HepG2 (cell line): ENCODE data around the gene ACTG2. TPM values are rescaled to one million over a fixed set of nuclear protein-coding genes. Genes with fewer than 3 reads are reported as not detected.

ENCODE experiments used
- ATAC-seq: fragments of 200-7000 bp; cut with Tn5 transposase; 3 replicates; pipeline ENCODE4 v1.9.1; 2020; ENCODE audit warnings: mild to moderate bottlenecking, moderate library complexity
- BruUV-seq: library from RNA; stranded (reverse); fragments of 400-500 nt; replicated peaks from 2 replicates; lab custom pipeline; 2021; lab: Mats Ljungman, UMichigan
- CTCF ChIA-PET: fragments of 300-600 bp; formaldehyde crosslinking; extraction: SDS; loops from one replicate; lab custom pipeline; 2021; ENCODE audit warnings: low total read pairs, inconsistent platforms, low intra/inter-chr PET ratio; lab: Yijun Ruan, JAX
- POLR2A ChIA-PET: fragments of 350-600 bp; sonication (Branson Sonifier 250); formaldehyde crosslinking; loops from one replicate; lab custom pipeline; 2020; ENCODE audit warnings: antibody characterized with exemption, inconsistent platforms; lab: Yijun Ruan, JAX
- DNase-seq: peaks from one replicate; pipeline ENCODE4 v3.0.0-alpha.2; 2015; ENCODE audit warnings: low spot score
- FAIRE-seq: peaks from 3 replicates; lab custom pipeline; 2011; peaks lifted over from hg19 to GRCh38; lab: Jason Lieb, UNC
- H2AFZ ChIP-seq: one replicate; pipeline ENCODE4 v1.6.1; 2011; ENCODE audit warnings: low read length, inconsistent platforms
- H3K27ac ChIP-seq: fragments of 300-600 bp; 3 replicates; pipeline ENCODE4 v1.8.0; 2011; ENCODE audit warnings: mixed run types, mild to moderate bottlenecking, mixed read lengths, low read length, inconsistent platforms; ENCODE audit not compliant: insufficient read depth; ENCODE audit errors: extremely low read length
- H3K27me3 ChIP-seq, 2 experiments: fragments of 200-600 bp in 1 of 2; 2 replicates in 1 of 2; 3 replicates in 1 of 2; pipeline versions ENCODE4 v1.6.0 to v1.8.0; 2011; ENCODE audit warnings: low read length in 2 of 2, mild to moderate bottlenecking in 2 of 2, moderate library complexity in 2 of 2, inconsistent platforms in 1 of 2; ENCODE audit not compliant: insufficient read depth in 2 of 2, control insufficient read depth in 1 of 2
- H3K36me3 ChIP-seq, 2 experiments: fragments of 200-600 bp in 1 of 2; replicated peaks in 1 of 2; 2 replicates in 1 of 2; 3 replicates in 1 of 2; pipeline versions ENCODE4 v1.5.1 to v1.8.0; 2011; ENCODE audit warnings: low read length in 2 of 2, inconsistent platforms in 1 of 2; ENCODE audit not compliant: insufficient read depth in 2 of 2, control insufficient read depth in 1 of 2
- H3K4me1 ChIP-seq: 2 replicates; pipeline ENCODE4 v1.5.1; 2012; ENCODE audit warnings: low read length, inconsistent platforms; ENCODE audit not compliant: insufficient read depth
- H3K4me2 ChIP-seq: 2 replicates; pipeline ENCODE4 v1.6.0; 2011; ENCODE audit warnings: low read depth, low read length, inconsistent platforms
- H3K4me3 ChIP-seq, 3 experiments: fragments of 200-600 bp in 1 of 3; sonication (generic), shearing (Covaris generic) in 1 of 3; replicated peaks in 1 of 3; 2 replicates each; pipeline ENCODE4 v1.5.1; 2011 to 2016; ENCODE audit warnings: low read length in 3 of 3, inconsistent platforms in 2 of 3, low read depth in 2 of 3, mild to moderate bottlenecking in 2 of 3, control low read depth in 1 of 3, mixed read lengths in 1 of 3; ENCODE audit not compliant: insufficient read depth in 1 of 3
- H3K79me2 ChIP-seq: one replicate; pipeline ENCODE4 v1.6.1; 2011; ENCODE audit warnings: low read length, inconsistent platforms; ENCODE audit not compliant: insufficient read depth
- H3K9ac ChIP-seq: 2 replicates; pipeline ENCODE4 v1.6.0; 2011; ENCODE audit warnings: mild to moderate bottlenecking, low read depth, low read length, inconsistent platforms; ENCODE audit not compliant: insufficient read depth
- H3K9me3 ChIP-seq: 2 replicates; pipeline ENCODE4 v1.5.1; 2012; ENCODE audit warnings: mild to moderate bottlenecking, low read length
- H4K20me1 ChIP-seq: 2 replicates; pipeline ENCODE4 v1.6.0; 2011; ENCODE audit warnings: inconsistent platforms, mild to moderate bottlenecking, low read length, moderate library complexity; ENCODE audit not compliant: insufficient read depth
- MAFK ChIP-seq, 2 experiments: IDR thresholded peaks in 1 of 2; conservative IDR thresholded peaks in 1 of 2; 2 replicates each; pipeline ENCODE4 v1.6.1; 2011; ENCODE audit warnings: improper control_type of control experiment in 2 of 2, low read length in 2 of 2
- NR2F6 ChIP-seq, 2 experiments: IDR thresholded peaks; 2 replicates each; pipeline ENCODE4 v1.6.1; 2016; ENCODE audit warnings: antibody characterized with exemption in 1 of 2, mild to moderate bottlenecking in 1 of 2
- TP53 ChIP-seq: sonication (generic); formaldehyde crosslinking; conservative IDR thresholded peaks from 2 replicates; pipeline ENCODE4 v1.4.0; 2020; ENCODE audit warnings: missing genetic modification reagents
- ZFP1 ChIP-seq: IDR thresholded peaks from 2 replicates; pipeline ENCODE4 v1.6.1; 2016
- ZMYM4 ChIP-seq: sonication (generic); formaldehyde crosslinking; IDR thresholded peaks from 2 replicates; pipeline ENCODE4 v1.8.1; 2023; ENCODE audit warnings: mild to moderate bottlenecking, missing genetic modification reagents
- ZNF121 ChIP-seq: sonication (generic); formaldehyde crosslinking; IDR thresholded peaks from 2 replicates; pipeline ENCODE4 v1.5.0; 2020; ENCODE audit warnings: mild to moderate bottlenecking, missing genetic modification reagents
- ZNF678 ChIP-seq: sonication (generic); formaldehyde crosslinking; IDR thresholded peaks from 2 replicates; pipeline ENCODE4 v1.4.0; 2020; ENCODE audit warnings: mild to moderate bottlenecking, missing genetic modification reagents
- WGBS: methylation state at CpG from one replicate; pipeline ENCODE4 v1.1.6; 2017; ENCODE audit warnings: low lambda C conversion rate; 5-methylcytosine and 5-hydroxymethylcytosine counted together
- in situ Hi-C: cut with HindIII; loops from 2 replicates; pipeline ENCODE4 v1.10.0; 2017; ENCODE audit warnings: low pct_unique_long_range_greater_than_20kb; ENCODE audit not compliant: extremely low pct_ligation_motif_present
- intact Hi-C: fragments of 100-400 bp; cut with micrococcal nuclease; formaldehyde crosslinking; loops from one replicate; pipeline ENCODE4 v1.10.0; 2022; ENCODE audit not compliant: unreplicated experiment
- polyA plus RNA-seq, 8 experiments: library from polyadenylated mRNA; depleted of rRNA in 3 of 8; stranded (reverse) in 7 of 8; unstranded in 1 of 8; fragments of >200 nt; fragmentation: Illumina TruSeq in 4 of 8; extraction: Trizol in 4 of 8; gene quantifications; 2 replicates each; pipeline versions ENCODE4 v1.2.1 to v1.2.3, GENCODE V29; 2011 to 2016; ENCODE audit warnings: low read depth in 4 of 8, missing spikeins in 1 of 8, mixed read lengths in 1 of 8; ENCODE audit not compliant: insufficient read depth in 1 of 8
- total RNA-seq, 5 experiments: library from RNA; depleted of rRNA; stranded (reverse); fragments of >200 nt; fragmentation: Illumina TruSeq; extraction: Trizol; gene quantifications; 2 replicates each; pipeline ENCODE4 v1.2.3, GENCODE V29; 2016; ENCODE audit warnings: low read depth in 1 of 5
- TF ChIP-seq, protein P1 (sequence below): sonication (generic); formaldehyde crosslinking; IDR thresholded peaks from 2 replicates; pipeline ENCODE4 v1.5.0; 2020; ENCODE audit warnings: missing genetic modification reagents, mild to moderate bottlenecking, borderline replicate concordance
- TF ChIP-seq, protein P2 (sequence below): sonication (generic); formaldehyde crosslinking; IDR thresholded peaks from 2 replicates; pipeline ENCODE4 v1.4.0; 2020; ENCODE audit warnings: missing genetic modification reagents

Gene ACTG2
- total and polyA plus RNA-seq, 2 of the 13 experiments (the other 11 are each of a cell fraction or from before 2014, with no cell fraction given), result 0.13 TPM; not detected in 1

DNA sequence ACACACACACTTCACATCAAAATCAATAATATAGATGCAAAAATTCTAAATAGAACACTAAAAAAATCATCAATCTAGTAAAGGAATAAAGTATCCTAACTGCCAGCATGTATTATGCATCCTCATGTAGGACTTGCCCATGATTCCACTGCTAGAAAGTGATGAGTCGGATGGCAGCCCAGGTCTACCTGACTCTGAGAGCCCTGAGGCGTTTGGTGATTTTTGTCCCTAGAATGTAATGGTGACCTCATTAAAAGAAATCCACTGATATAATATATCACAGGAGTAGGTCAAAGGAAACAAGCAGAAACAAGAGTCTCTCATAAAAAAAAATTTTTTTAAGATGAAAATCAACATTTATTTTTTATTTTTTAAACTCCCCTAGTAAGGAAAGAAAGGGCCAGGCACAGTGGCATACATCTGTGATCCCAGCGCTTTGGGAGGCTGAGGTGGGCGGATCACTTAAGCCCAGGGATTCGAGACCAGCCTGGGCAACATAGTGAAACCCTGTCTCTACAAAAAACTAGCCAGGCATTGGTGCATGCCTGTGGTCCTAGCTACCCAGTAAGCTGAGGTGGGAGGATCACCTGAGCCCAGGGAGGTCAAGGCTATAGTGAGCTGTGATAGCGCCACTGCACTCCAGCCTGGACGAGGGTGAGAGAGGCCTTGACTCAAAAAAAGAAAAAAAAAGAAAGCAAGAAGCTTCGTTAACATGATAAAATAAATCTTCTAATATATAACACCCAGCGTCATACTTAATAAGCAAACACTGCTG lies 24.4 kb upstream of the ACTG2 start:
- in situ Hi-C loops (no loop called here), intact Hi-C loops (no loop called here)
- FAIRE-seq (no peak), ATAC-seq (peak; percentile 78), DNase-seq (no peak)
- 79% methylated on average over 9 of the region's 9 CpGs for WGBS
- POLR2A ChIA-PET, result interaction anchor here (1.1 kb wide), 1 partner anchor 26 kb away, joined by 3 read pairs; no protein-coding TSS in a partner anchor
- Histone ChIP-seq H2AFZ (no peak overlapping the region), H3K4me2 (no peak overlapping the region), H4K20me1 (no peaks in the 10 kb centered on the region), H3K4me1 (no peaks in the 10 kb centered on the region), H3K9ac (no peak overlapping the region), H3K27ac (no peak overlapping the region), H3K27me3 (no peaks in the 10 kb centered on the region), H3K9me3 (no peaks in the 10 kb centered on the region), H3K36me3 (peaks cover 4 to 16% of the 10 kb centered on the region in 2 experiments), H3K79me2 (no peaks in the 10 kb centered on the region), H3K4me3 (no peak overlapping the region)
- peak; percentile 54; the same call in 1 of the 2 replicates for TF ChIP-seq ZMYM4
- peak; percentile 31; the same call in 1 of the 2 replicates for TF ChIP-seq ZNF121 (CRISPR knock-in tag)
- no peak for TF ChIP-seq ZFP1 (CRISPR knock-in tag)
- TF ChIP-seq NR2F6 (IDR thresholded peaks at IDR 0.05), result 0 out of 2 replicates have a peak, but pooled peaks have one; percentile 21
- TF ChIP-seq NR2F6 (CRISPR knock-in tag; IDR thresholded peaks at IDR 0.05), result peak; percentile 65; the same call in 1 of the 2 replicates
- TF ChIP-seq, protein P1, sequence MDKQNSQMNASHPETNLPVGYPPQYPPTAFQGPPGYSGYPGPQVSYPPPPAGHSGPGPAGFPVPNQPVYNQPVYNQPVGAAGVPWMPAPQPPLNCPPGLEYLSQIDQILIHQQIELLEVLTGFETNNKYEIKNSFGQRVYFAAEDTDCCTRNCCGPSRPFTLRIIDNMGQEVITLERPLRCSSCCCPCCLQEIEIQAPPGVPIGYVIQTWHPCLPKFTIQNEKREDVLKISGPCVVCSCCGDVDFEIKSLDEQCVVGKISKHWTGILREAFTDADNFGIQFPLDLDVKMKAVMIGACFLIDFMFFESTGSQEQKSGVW, result no peak
- TF ChIP-seq TP53 (CRISPR knock-in tag), result no peak
- TF ChIP-seq ZNF678 (CRISPR knock-in tag), result no peak
- peak in 1 of 2 experiments; percentile 29; a peak in 1 of 4 replicates for TF ChIP-seq MAFK (conservative IDR thresholded peaks at IDR 0.05 in 1 of 2, IDR thresholded peaks at IDR 0.05 in 1 of 2; ENCODE audit: low read length in 2 of 2)
- TF ChIP-seq, protein P2, sequence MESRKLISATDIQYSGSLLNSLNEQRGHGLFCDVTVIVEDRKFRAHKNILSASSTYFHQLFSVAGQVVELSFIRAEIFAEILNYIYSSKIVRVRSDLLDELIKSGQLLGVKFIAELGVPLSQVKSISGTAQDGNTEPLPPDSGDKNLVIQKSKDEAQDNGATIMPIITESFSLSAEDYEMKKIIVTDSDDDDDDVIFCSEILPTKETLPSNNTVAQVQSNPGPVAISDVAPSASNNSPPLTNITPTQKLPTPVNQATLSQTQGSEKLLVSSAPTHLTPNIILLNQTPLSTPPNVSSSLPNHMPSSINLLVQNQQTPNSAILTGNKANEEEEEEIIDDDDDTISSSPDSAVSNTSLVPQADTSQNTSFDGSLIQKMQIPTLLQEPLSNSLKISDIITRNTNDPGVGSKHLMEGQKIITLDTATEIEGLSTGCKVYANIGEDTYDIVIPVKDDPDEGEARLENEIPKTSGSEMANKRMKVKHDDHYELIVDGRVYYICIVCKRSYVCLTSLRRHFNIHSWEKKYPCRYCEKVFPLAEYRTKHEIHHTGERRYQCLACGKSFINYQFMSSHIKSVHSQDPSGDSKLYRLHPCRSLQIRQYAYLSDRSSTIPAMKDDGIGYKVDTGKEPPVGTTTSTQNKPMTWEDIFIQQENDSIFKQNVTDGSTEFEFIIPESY (CRISPR knock-in tag), result peak; percentile 59; the same call in 1 of the 2 replicates
- no TSS peak for BruUV-seq
- CTCF ChIA-PET, result no interaction called here
